GM12874 (cell line): Measurements from ENCODE around the gene CRELD2.

Source experiments
- TF ChIP-seq, protein P1 (sequence below): IDR thresholded peaks from 2 replicates; pipeline ENCODE4 v1.5.1; 2011; ENCODE audit warnings: low read depth, mild to moderate bottlenecking, control low read depth, low read length, moderate library complexity; ENCODE audit not compliant: insufficient read depth

Gene CRELD2

DNA sequence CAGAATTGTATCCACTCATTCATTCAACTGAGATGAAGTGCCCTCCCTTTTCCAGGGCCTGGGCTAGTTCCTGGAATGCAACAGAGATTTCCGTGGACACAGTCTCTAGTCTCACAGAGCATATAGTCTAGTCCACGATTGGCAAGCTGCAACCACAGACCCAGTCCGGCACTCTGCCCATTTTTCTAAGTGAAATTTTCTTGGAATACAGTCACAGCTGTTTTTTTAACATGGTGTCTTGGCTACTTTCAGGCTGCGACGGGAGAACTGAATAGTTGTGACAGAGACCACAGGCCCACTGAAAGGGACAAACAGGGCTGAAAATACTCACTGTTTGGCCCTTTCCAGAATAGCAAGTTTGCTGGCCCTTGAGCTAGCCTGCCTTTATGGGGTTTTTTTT is 29.4 kb upstream of the CRELD2 start:
- TF ChIP-seq, protein P1, sequence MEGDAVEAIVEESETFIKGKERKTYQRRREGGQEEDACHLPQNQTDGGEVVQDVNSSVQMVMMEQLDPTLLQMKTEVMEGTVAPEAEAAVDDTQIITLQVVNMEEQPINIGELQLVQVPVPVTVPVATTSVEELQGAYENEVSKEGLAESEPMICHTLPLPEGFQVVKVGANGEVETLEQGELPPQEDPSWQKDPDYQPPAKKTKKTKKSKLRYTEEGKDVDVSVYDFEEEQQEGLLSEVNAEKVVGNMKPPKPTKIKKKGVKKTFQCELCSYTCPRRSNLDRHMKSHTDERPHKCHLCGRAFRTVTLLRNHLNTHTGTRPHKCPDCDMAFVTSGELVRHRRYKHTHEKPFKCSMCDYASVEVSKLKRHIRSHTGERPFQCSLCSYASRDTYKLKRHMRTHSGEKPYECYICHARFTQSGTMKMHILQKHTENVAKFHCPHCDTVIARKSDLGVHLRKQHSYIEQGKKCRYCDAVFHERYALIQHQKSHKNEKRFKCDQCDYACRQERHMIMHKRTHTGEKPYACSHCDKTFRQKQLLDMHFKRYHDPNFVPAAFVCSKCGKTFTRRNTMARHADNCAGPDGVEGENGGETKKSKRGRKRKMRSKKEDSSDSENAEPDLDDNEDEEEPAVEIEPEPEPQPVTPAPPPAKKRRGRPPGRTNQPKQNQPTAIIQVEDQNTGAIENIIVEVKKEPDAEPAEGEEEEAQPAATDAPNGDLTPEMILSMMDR = no peak

DNA sequence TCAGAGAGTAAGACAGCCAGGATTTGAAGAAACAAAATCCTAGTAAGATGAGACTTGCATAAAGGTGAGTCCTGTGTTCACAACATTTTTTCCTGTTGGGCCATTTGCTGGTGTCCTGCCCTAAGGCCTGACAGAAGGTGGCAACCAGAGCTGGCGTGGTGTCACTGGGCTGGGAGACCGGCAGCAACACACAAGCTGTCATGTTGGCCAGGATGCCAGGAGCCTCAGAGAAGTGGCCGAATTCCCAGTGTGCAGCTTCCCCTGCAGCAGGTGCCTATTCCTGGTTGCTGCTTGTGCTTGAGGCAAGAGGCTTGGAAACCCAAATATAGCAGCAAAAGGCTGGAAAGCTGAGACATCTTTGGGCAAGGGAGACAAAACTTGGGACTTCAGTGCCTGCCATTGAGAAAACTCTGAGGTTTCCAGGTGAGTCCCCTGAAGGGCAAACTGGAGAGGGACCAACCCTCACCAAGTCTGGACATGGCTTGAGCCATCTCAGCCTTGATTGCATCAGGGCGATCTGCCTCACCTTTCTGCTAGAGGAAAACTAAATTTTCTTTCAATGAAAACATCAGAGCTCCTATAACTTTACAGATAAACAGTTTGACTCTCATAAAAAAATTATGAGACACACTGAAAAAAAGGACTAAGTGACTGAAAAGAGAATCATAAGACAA is 26.1 kb upstream of the CRELD2 start:
- TF ChIP-seq, protein P1 = no peak

DNA sequence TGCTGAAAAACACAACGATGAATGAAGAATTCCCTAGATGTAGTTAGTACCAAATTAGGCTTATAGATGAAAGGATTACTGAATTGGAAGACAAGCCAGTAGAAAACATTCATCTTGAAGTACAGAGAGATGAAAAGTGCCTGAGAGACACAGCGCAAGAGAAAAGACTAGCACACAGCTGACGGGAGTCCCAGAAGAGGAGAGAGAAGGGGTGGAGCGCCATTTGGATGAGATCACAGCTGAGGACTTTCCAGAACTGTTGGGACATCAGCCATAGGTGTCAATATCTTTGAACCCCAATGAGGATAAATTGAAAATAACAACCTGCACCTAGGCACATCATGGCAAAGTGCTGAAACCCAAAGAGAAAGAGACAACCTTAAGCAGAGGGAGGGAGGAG is 25.4 kb upstream of the CRELD2 start:
- TF ChIP-seq, protein P1 = no peak

DNA sequence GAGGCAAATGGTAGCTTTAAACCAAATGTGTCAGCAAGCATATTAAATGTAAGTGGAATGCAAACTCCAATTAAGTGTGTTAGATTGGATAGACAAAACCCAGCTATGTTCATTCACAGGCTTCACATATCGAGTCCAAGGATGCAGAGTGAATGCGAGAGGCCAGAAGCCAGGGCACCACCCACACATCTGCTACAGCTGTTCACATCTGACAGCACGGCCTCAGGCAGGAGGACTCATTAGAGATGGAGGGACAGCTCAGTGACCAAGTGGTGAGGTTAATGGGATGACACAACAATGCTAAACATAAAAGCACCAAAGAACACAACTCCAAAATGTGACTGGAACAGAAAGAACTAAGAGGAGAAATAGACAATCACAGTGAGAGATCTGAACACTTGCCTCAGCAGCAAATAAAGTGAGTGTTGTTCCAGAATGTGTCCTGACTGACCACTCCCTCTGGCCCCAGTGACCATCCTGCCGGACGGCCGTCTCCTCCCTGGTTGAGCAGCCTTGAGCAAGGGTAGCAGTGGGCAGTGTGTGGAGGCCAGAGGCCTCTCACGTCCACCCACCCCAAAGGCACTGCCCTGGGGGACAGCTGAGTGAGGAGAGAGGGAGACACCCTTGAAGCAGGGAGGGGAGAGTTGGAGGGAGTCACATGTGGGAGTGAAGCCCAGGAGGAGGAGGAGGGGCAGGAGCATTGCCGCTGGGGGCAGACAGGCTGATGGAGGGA is 23.9 kb upstream of the CRELD2 start:
- TF ChIP-seq, protein P1 = no peak

DNA sequence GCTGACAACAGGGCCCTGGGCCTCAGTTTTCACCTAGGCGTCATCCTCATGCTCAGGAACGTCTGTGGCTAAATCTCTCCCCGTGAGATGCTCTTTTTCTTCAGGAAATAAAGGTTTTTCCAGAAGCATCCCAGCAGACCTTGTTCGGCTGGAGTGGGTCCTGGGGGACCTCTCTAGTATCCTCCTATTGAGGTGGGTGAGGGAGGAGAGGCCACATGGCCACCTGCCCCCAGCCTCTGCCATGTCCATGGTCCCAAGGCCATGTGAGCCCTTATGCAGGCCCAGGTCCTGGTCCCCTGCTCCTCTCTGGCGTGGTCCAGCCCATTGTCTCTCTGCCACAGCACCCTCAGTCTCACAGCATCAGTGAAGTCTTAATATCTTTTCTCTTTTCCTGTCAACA is 22.2 kb upstream of the CRELD2 start:
- TF ChIP-seq, protein P1 = no peak

DNA sequence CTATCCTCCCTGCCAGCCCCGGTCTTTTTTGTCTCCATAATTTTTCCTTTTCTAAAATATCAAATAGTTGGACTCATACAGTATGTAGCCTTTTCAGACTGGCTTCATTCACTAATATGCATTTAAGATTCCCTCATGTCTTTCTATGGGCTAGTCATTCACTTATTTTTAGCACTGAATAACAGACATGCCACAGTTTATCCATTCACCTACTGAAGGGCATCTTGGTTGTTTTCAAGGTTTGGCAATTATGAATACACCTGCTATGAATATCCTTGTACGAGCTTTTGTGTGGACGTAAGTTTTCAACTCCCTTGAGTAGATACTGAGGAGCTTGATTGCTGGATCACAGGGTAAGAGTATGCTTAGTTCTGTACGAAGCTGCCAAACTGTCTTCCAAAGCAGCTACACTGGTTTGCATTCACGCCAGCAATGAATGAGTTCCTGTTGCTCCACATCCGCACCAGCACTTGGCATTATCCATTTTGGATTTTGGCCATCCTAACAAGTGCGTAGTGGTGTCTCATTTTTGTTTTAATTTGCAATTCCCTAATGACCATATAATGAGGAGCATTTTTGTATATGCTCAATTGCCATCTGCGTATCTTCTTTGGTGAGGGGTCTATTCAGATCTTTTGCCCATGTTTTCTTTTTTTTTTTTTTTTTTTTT is 21.3 kb upstream of the CRELD2 start:
- TF ChIP-seq, protein P1 = no peak

DNA sequence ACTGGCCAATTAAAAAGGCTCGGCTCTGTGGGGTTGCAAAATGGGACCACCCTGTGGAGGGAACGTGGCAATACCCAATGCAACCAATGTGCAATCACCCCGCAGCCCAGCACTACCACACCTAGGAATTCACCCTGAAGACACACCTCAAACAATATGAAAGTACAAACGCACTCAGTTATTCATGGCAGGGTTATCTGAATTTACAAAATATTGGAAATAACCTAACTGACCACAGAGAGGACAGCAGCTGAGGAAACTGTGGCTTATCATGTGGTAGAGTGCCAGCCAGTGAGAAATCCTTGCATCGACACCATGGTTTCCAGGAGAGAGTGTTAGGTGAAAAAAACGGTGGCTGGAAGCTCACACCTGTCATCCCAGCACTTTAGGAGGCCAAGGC is 18.9 kb upstream of the CRELD2 start:
- TF ChIP-seq, protein P1 = no peak
